Omental fat pad (tissue), 4 donors: Measurements from ENCODE around the gene CTIF. TPM values are rescaled to one million over a fixed set of nuclear protein-coding genes. Genes with fewer than 3 reads are reported as not detected.

Experiments
- ATAC-seq: fragments of 150-250 bp; one replicate; pipeline ENCODE4 v1.9.1; 2016; ENCODE audit warnings: mild to moderate bottlenecking, moderate library complexity; ENCODE audit not compliant: low FRiP score
- DNase-seq: peaks from one replicate; pipeline ENCODE4 v3.0.0-alpha.2; 2019; ENCODE audit warnings: low spot score
- total RNA-seq, 4 donors: library from RNA; depleted of rRNA; stranded (reverse); fragments of >200 nt; gene quantifications; one replicate each; pipeline ENCODE4 v1.1.0, GENCODE V29; 2016
- TF ChIP-seq, protein P1 (sequence below), 3 donors: fragments of 450-650 bp; IDR thresholded peaks; one replicate each; pipeline ENCODE4 v1.5.1; 2016 to 2017; ENCODE audit warnings: antibody characterized with exemption in 3 of 3, mild to moderate bottlenecking in 3 of 3, moderate library complexity in 2 of 3

Gene CTIF
- total RNA-seq, 4 donors from 2014 or later, result 57.5 to 94.0 (median 72.4) TPM

DNA sequence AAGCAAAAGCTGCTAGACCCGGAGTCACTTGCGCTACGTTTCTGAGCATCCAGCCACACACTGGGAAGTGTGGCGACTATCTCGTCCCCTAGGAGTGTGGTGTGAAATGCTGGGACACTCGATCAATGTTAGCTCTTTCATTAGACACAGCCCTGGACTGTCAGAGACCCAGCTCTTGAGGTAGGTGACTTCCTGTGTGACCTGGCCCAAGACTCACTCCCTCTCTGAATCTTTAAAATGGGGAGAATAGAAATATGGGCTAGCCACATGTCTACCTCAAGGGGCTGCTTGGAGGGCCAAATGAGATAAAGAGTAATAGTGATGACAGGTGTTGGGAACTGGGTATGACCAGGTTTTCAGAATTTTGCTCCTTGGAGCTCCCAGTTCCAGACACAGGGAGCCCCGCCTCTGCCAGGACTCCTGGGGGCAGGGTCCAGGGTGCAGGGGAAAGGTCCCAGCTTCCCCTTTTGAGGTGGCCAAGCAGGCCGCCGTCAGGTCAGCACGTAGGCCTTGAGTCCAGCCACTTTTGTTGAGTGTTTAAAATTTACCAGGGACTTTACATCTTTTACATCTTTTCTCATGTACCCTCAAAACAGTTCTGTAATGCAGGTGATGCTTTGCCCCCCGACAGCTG, 36.0 kb downstream of the CTIF start:
- TF ChIP-seq, protein P1, sequence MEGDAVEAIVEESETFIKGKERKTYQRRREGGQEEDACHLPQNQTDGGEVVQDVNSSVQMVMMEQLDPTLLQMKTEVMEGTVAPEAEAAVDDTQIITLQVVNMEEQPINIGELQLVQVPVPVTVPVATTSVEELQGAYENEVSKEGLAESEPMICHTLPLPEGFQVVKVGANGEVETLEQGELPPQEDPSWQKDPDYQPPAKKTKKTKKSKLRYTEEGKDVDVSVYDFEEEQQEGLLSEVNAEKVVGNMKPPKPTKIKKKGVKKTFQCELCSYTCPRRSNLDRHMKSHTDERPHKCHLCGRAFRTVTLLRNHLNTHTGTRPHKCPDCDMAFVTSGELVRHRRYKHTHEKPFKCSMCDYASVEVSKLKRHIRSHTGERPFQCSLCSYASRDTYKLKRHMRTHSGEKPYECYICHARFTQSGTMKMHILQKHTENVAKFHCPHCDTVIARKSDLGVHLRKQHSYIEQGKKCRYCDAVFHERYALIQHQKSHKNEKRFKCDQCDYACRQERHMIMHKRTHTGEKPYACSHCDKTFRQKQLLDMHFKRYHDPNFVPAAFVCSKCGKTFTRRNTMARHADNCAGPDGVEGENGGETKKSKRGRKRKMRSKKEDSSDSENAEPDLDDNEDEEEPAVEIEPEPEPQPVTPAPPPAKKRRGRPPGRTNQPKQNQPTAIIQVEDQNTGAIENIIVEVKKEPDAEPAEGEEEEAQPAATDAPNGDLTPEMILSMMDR (IDR thresholded peaks at IDR 0.05), result no peak
- no peak for DNase-seq
- no peak for ATAC-seq

DNA sequence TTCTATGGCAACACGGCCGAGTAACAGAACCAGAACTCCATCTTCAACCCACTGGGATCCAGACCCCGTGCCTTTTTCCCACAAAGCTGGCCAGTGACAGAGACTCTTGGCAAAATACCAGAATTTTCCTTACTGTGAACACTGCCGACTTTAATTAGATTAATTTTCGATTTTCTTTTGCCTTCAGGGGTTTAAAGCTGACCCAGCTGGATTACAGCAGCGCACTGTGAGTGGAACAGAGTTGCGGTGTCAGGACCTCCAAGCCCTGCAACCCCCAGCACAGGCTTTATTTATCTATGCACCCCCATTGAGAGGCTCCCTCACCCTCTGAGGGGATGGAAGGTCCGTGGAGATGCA, 36.4 kb downstream of the CTIF start:
- ATAC-seq (no peak), DNase-seq (no peak)
- TF ChIP-seq, protein P1 (IDR thresholded peaks at IDR 0.05), result no peak

DNA sequence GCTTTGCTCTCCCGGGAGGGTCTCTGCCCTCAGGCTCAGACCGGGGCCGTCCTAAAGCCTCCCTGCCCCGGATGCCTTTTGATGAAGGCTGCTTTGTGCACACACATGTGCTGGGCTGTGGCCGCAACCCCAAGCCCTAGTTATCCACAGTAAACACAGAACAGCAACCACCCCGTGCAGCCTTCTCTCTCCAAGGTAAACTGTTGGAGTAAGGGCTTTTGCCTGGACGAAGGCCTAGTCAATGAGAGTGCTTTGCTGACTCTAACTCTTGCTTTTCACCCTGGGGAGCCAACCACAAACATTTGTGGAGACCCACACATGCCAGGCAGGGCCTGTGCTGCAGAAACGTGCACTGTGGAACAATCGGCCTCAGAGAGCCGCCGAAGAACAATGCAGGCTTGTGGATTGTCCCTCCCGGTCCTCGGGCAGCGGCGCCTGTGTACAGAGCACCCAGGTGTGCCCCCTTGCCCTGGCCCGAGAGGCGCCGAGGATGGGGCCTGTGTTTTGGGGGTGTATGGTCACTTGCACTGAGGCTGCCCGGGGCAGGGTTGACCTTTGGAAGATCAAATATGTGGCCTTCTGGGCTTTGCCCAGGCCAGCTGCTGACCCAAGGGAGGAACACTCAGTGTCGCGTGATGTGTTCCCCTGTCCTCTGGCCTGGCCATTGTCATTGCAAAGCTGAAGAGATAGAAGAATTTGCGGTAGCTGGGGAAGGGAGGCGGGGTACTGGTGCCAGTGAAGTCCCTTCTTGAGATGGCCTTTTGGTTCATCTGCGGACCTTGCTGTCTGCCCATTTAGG, 37.0 kb downstream of the CTIF start:
- TF ChIP-seq, protein P1 (IDR thresholded peaks at IDR 0.05), result no peak
- DNase-seq (no peak), ATAC-seq (no peak)

DNA sequence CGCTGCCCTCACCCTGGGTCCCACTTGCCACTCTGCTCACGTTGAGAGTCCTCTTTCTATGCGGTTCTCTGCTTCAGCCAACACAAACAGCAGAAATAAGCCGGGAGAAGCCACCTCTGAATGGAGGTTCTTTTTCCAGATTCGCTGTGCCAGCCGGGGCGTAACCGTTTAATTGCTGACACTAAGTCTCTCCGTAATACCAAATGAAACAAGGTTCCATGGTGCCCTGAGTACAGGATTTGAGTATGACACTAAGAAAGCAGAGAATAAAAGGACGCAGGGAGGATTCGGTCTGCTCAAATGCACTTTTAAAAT, 37.6 kb downstream of the CTIF start:
- DNase-seq (no peak), ATAC-seq (no peak)
- TF ChIP-seq, protein P1 (IDR thresholded peaks at IDR 0.05), result no peak

DNA sequence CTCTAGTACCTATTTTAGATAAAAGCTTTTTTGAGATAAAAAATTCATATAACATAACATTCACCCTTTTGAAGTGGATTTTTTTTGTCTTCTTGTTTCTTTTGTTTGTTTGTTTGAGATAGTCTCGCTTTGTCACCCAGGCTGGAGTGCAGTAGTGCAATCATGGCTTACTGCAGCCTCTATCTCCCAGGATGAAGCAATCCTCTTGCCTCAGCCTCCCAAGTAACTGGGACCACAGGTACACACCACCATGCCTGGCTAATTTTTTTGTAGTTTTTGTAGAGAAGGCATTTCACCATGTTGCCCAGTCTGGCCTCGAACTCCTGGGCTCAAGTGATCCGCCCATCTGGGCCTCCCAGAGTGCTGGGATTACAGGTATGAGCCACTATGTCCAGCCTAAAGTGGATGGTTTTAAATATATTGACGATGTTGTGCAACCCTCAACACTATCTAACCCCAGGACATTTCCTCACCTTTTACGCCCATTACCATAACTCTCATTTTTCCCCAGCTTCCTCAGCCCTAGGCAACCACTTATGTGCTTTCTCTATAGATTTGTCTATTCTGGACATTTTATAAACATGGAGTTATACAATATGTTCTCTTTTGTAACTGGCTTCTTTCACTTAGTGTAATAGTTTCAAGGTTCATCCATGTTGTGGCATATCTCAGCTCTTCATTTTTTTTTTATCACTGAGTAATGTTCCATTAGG, 38.8 kb downstream of the CTIF start:
- TF ChIP-seq, protein P1 (IDR thresholded peaks at IDR 0.05), result no peak
- ATAC-seq (no peak), DNase-seq (no peak)

DNA sequence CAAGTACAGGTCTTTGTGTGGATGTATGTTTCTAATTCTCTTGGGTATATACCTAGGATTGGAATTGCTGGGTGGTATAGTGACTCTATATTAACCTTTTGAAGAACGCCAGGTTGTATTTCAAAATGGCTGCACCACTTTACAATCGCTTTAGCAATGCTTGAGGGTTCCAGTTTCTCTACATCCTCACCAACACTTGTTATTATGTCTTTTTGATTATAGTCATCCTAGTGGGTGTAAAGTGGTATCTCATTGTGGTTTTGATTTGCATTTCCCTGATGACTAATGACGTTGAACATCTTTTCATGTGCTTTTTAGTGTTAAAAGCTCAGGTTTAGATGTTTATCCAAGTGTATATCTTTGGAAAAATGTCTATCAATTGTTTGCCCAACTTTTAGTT, 39.5 kb downstream of the CTIF start:
- DNase-seq (no peak), ATAC-seq (no peak)
- TF ChIP-seq, protein P1 (IDR thresholded peaks at IDR 0.05), result no peak
